ENCODE results near the gene MICAL2.

DNA sequence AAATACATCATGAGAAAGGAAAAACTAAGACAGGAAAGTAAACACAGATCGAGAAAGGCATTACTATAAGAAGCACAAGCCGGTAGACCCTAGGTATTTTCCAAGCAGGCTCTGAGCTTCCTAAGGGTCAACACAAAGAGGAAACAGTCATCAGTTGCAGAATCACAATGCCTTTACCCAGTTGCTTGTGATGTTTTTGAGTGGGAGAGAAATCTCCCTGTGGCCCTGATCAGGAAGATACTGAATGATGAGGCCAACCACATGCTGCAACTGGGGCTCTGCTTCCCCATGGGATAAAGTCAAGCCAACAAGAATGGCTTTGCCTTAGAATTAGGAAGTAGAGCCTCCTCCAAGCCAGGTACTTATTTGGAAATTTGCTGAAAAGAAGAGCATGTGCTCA is 132.6 kb downstream of the MICAL2 start:
- TF ChIP-seq RAD21 (conservative IDR thresholded peaks at IDR 0.05 in 1 of 2, IDR thresholded peaks at IDR 0.05 in 1 of 2) = no peak
- TF ChIP-seq CTCF (IDR thresholded peaks at IDR 0.05) = no peak
- TF ChIP-seq, protein P1, sequence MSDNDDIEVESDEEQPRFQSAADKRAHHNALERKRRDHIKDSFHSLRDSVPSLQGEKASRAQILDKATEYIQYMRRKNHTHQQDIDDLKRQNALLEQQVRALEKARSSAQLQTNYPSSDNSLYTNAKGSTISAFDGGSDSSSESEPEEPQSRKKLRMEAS (IDR thresholded peaks at IDR 0.05) = no peak
- TF ChIP-seq TP53 (CRISPR knock-in tag; IDR thresholded peaks at IDR 0.05) = no peak
- no peak for TF ChIP-seq POLR2A (IDR thresholded peaks at IDR 0.05; ENCODE audit: low read length)
- no peak for TF ChIP-seq MYC (IDR thresholded peaks at IDR 0.05; ENCODE audit: borderline replicate concordance, low read length)
- no peak for TF ChIP-seq EP300 (IDR thresholded peaks at IDR 0.05)

Data from A549 (cell line).